HCT116 (cell line): ENCODE results near the gene RAB36. TPM values are rescaled to one million over a fixed set of nuclear protein-coding genes. Genes with fewer than 3 reads are reported as not detected.

ENCODE experiments used
- ATAC-seq: fragments of 200-7000 bp; cut with Tn5 transposase; 2 replicates; pipeline ENCODE4 v1.9.1; 2020; ENCODE audit warnings: mild to moderate bottlenecking, moderate library complexity
- BruUV-seq: library from RNA; stranded (reverse); fragments of 400-500 nt; replicated peaks from 2 replicates; lab custom pipeline; 2021; lab: Mats Ljungman, UMichigan
- CTCF ChIA-PET: fragments of 300-600 bp; sonication (Branson Sonifier 250); formaldehyde crosslinking; loops from one replicate; lab custom pipeline; 2021; ENCODE audit warnings: antibody characterized with exemption; lab: Charles Lee
- POLR2A ChIA-PET: fragments of 300-600, 350-600 bp; sonication (Branson Sonifier 250); formaldehyde crosslinking; loops from one replicate; lab custom pipeline; 2021; ENCODE audit warnings: antibody characterized with exemption; lab: Charles Lee
- RAD21 ChIA-PET, 2 experiments: fragments of 300-600 bp; sonication (Branson Sonifier 250); formaldehyde crosslinking; loops; one replicate each; lab custom pipeline; 2023; ENCODE audit warnings: low total read pairs in 2 of 2; ENCODE audit not compliant: uncharacterized antibody in 2 of 2, unreplicated experiment in 2 of 2, low non-redundant PET in 1 of 2; lab: Charles Lee
- DNase-seq: peaks from one replicate; pipeline ENCODE4 v3.0.0-alpha.2; 2010; ENCODE audit warnings: low read depth, low spot score
- H2AFZ ChIP-seq: fragments of 200-600 bp; shearing (Covaris generic), sonication (generic); 2 replicates; pipeline ENCODE4 v1.6.1; 2017; ENCODE audit warnings: low read depth, mixed run types, mixed read lengths, antibody characterized with exemption, low read length; ENCODE audit not compliant: poor library complexity, severe bottlenecking
- H3K27ac ChIP-seq: 2 replicates; pipeline ENCODE4 v1.5.1; 2012; ENCODE audit warnings: low read depth, low read length
- H3K27me3 ChIP-seq: fragments of 200-600 bp; sonication (generic); 2 replicates; pipeline ENCODE4 v1.6.1; 2016; ENCODE audit warnings: mixed run types, low read length, mixed read lengths; ENCODE audit not compliant: insufficient read depth
- H3K36me3 ChIP-seq, 2 experiments: fragments of 200-500 bp in 1 of 2; fragments of 200-600 bp in 1 of 2; sonication (Bioruptor generic) in 1 of 2; sonication (generic) in 1 of 2; 2 replicates each; pipeline versions ENCODE4 v1.5.1 to v1.6.1; 2014 to 2016; ENCODE audit warnings: low read length in 2 of 2, inconsistent platforms in 1 of 2, mixed read lengths in 1 of 2, mixed run types in 1 of 2; ENCODE audit not compliant: insufficient read depth in 2 of 2, control insufficient read depth in 1 of 2
- H3K4me1 ChIP-seq, 2 experiments: fragments of 200-600 bp in 1 of 2; sonication (generic) in 1 of 2; 2 replicates each; pipeline versions ENCODE4 v1.5.1 to v1.6.1; 2012 to 2017; ENCODE audit warnings: low read length in 2 of 2, inconsistent platforms in 1 of 2, mild to moderate bottlenecking in 1 of 2, mixed read lengths in 1 of 2, mixed run types in 1 of 2, moderate library complexity in 1 of 2; ENCODE audit not compliant: insufficient read depth in 2 of 2, control insufficient read depth in 1 of 2
- H3K4me2 ChIP-seq: fragments of 200-600 bp; sonication (generic); 2 replicates; pipeline ENCODE4 v1.6.1; 2017; ENCODE audit warnings: mixed run types, low read length, mixed read lengths
- H3K4me3 ChIP-seq, 2 experiments: fragments of 200-600 bp in 1 of 2; sonication (generic) in 1 of 2; replicated peaks in 1 of 2; 2 replicates each; pipeline ENCODE4 v1.5.1; 2011 to 2016; ENCODE audit warnings: low read length in 2 of 2, control low read depth in 1 of 2, low read depth in 1 of 2, mild to moderate bottlenecking in 1 of 2, mixed read lengths in 1 of 2, mixed run types in 1 of 2
- H3K79me2 ChIP-seq: fragments of 200-600 bp; sonication (generic); 2 replicates; pipeline ENCODE4 v1.6.1; 2017; ENCODE audit warnings: mild to moderate bottlenecking, mixed run types, low read length, moderate library complexity, mixed read lengths; ENCODE audit not compliant: insufficient read depth
- H3K9ac ChIP-seq: fragments of 200-600 bp; sonication (generic); 2 replicates; pipeline ENCODE4 v1.6.1; 2016; ENCODE audit warnings: low read length, mixed read lengths
- H3K9me2 ChIP-seq: fragments of 200-600 bp; sonication (generic), shearing (Covaris generic); 2 replicates; pipeline ENCODE4 v1.6.1; 2017; ENCODE audit warnings: mixed run types, mild to moderate bottlenecking, moderate library complexity; ENCODE audit not compliant: insufficient read depth
- H3K9me3 ChIP-seq, 2 experiments: fragments of 200-500 bp in 1 of 2; fragments of 200-600 bp in 1 of 2; sonication (Bioruptor generic) in 1 of 2; sonication (generic) in 1 of 2; 2 replicates each; pipeline ENCODE4 v1.6.1; 2014 to 2017; ENCODE audit warnings: low read length in 2 of 2, mixed read lengths in 2 of 2, inconsistent platforms in 1 of 2, low read depth in 1 of 2, mild to moderate bottlenecking in 1 of 2, mixed run types in 1 of 2, moderate library complexity in 1 of 2; ENCODE audit not compliant: control insufficient read depth in 1 of 2, insufficient read depth in 1 of 2
- H4K20me1 ChIP-seq: fragments of 200-600 bp; sonication (generic), shearing (Covaris generic); 2 replicates; pipeline ENCODE4 v1.6.1; 2017; ENCODE audit warnings: mixed run types, mild to moderate bottlenecking, moderate library complexity; ENCODE audit not compliant: insufficient read depth
- CBX3 ChIP-seq: IDR thresholded peaks from 2 replicates; pipeline ENCODE4 v1.6.1; 2012; ENCODE audit warnings: low read depth
- EGR1 ChIP-seq: IDR thresholded peaks from 2 replicates; pipeline ENCODE4 v1.6.1; 2012; ENCODE audit warnings: low read depth
- EZH2 ChIP-seq: fragments of 200-600 bp; sonication (generic); IDR thresholded peaks from 2 replicates; pipeline ENCODE4 v1.6.1; 2017; ENCODE audit warnings: antibody characterized with exemption, mixed run types
- EZH2phosphoT487 ChIP-seq: fragments of 200-600 bp; IDR thresholded peaks from 2 replicates; pipeline ENCODE4 v1.6.1; 2018; ENCODE audit warnings: antibody characterized with exemption, borderline replicate concordance
- JUND ChIP-seq: IDR thresholded peaks from 2 replicates; pipeline ENCODE4 v1.6.1; 2012
- POLR2A ChIP-seq: IDR thresholded peaks from 2 replicates; pipeline ENCODE4 v1.7.0; 2011; ENCODE audit warnings: borderline replicate concordance; ENCODE audit not compliant: insufficient read depth, insufficient read length; ENCODE audit errors: extremely low read depth
- POLR2AphosphoS5 ChIP-seq: IDR thresholded peaks from 2 replicates; pipeline ENCODE4 v1.6.1; 2011; ENCODE audit warnings: mild to moderate bottlenecking, low read depth, low read length, moderate library complexity
- RAD21 ChIP-seq: IDR thresholded peaks from 2 replicates; pipeline ENCODE4 v1.6.1; 2012; ENCODE audit warnings: low read depth, mild to moderate bottlenecking
- SIN3A ChIP-seq: IDR thresholded peaks from 2 replicates; pipeline ENCODE4 v1.6.1; 2012; ENCODE audit warnings: low read depth
- SP1 ChIP-seq: IDR thresholded peaks from 2 replicates; pipeline ENCODE4 v1.6.1; 2012; ENCODE audit warnings: low read depth
- TCF7L2 ChIP-seq: IDR thresholded peaks from 2 replicates; pipeline ENCODE4 v1.7.0; 2011; ENCODE audit warnings: borderline replicate concordance, inconsistent platforms; ENCODE audit not compliant: insufficient read depth, insufficient read length; ENCODE audit errors: extremely low read depth
- YY1 ChIP-seq: IDR thresholded peaks from 2 replicates; pipeline ENCODE4 v1.6.1; 2011; ENCODE audit warnings: low read length, low read depth, moderate library complexity, mild to moderate bottlenecking; ENCODE audit not compliant: insufficient replicate concordance; ENCODE audit errors: extremely low read depth
- ZFX ChIP-seq: fragments of 450-650 bp; IDR thresholded peaks from 2 replicates; pipeline ENCODE4 v1.6.1; 2017
- ZNF274 ChIP-seq: fragments of 200-500 bp; sonication (Bioruptor generic); IDR thresholded peaks from 2 replicates; pipeline ENCODE4 v1.6.1; 2014; ENCODE audit warnings: mild to moderate bottlenecking, low read depth, low read length, inconsistent platforms
- intact Hi-C: fragments of 100-400 bp; cut with micrococcal nuclease; formaldehyde crosslinking; loops from 2 replicates; pipeline ENCODE4 v1.10.0; 2022
- total RNA-seq: library from RNA; stranded (reverse); gene quantifications from one replicate; pipeline ENCODE4 v1.2.1, GENCODE V29; 2021; ENCODE audit not compliant: unreplicated experiment
- TF ChIP-seq, protein P1 (sequence below): IDR thresholded peaks from 2 replicates; pipeline ENCODE4 v1.6.1; 2012
- TF ChIP-seq, protein P2 (sequence below): IDR thresholded peaks from 2 replicates; pipeline ENCODE4 v1.6.1; 2012; ENCODE audit warnings: low read depth
- TF ChIP-seq, protein P3 (sequence below): IDR thresholded peaks from 2 replicates; pipeline ENCODE4 v1.6.1; 2012

Gene RAB36
- total RNA-seq, 1 experiment from 2014 or later, result 6.1 TPM

DNA sequence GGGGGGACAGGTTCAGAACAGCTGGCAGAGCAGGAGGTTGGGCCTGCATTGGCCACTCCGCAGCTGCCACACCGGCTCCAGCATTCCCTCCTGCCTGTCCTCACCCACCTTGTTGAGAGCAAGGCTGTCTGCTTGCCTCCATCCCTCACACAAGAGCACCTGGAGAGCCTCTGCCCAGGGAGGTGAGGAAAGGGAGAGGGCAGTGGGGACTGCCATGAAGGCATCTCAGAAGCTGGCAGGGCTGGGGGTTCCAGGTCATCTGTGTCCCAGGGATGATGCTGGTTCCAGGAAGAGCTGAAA is 30.6 kb upstream of the RAB36 start:
- no peak overlapping the region for H3K4me3 ChIP-seq
- no peaks in the 10 kb centered on the region for H3K9me3 ChIP-seq
- RAD21 ChIA-PET, result no interaction called here
- no peaks in the 10 kb centered on the region for H3K79me2 ChIP-seq
- no TSS peak for BruUV-seq
- H3K36me3 ChIP-seq, result no peaks in the 10 kb centered on the region
- no peaks in the 10 kb centered on the region for H3K27me3 ChIP-seq
- no peak for DNase-seq
- peaks cover 0 to 6% of the 10 kb centered on the region in 2 experiments; a peak in 1 of 4 replicates for H3K4me1 ChIP-seq
- no peak overlapping the region for H3K4me2 ChIP-seq
- CTCF ChIA-PET, result no interaction called here
- H2AFZ ChIP-seq, result no peak overlapping the region
- intact Hi-C loops, result no loop called here
- no peak for ATAC-seq
- no peaks in the 10 kb centered on the region for H4K20me1 ChIP-seq
- no peak overlapping the region for H3K27ac ChIP-seq
- POLR2A ChIA-PET, result no interaction called here
- no peak overlapping the region for H3K9ac ChIP-seq
- TF ChIP-seq ZNF274 (no peak), YY1 (no peak), ZFX (no peak), TCF7L2 (no peak), EZH2phosphoT487 (no peak), EGR1 (no peak), JUND (no peak), POLR2A (no peak), SP1 (no peak)
- no peaks in the 10 kb centered on the region for H3K9me2 ChIP-seq

DNA sequence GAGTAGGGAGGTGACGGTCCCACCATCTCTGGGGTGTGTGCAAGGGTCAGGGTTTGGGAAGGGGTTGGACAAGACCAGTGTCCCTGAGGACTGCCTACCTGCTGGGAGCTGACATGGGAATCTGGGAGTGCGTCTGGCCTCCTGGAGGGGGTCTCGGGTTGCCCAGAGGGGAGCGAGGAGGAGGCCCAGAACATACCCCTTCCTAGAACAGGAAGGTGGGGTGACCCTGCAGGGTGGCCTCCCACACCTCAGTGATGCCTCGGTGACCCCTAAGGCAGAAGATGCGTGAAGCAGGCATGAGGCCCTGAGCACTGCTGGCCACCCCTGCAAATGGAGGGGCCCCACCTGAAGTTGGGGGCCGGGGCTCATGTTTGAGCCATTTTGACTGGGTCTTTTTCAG is 29.9 kb upstream of the RAB36 start:
- RAD21 ChIA-PET, result no interaction called here
- Histone ChIP-seq H3K27ac (no peak overlapping the region), H3K4me2 (no peak overlapping the region), H3K79me2 (no peaks in the 10 kb centered on the region), H3K9me3 (no peaks in the 10 kb centered on the region), H4K20me1 (no peaks in the 10 kb centered on the region), H3K36me3 (no peaks in the 10 kb centered on the region), H3K27me3 (no peaks in the 10 kb centered on the region), H3K9me2 (no peaks in the 10 kb centered on the region), H3K4me3 (no peak overlapping the region), H3K9ac (no peak overlapping the region), H3K4me1 (peaks cover 0 to 6% of the 10 kb centered on the region in 2 experiments; a peak in 1 of 4 replicates), H2AFZ (no peak overlapping the region)
- DNase-seq (no peak), ATAC-seq (no peak)
- intact Hi-C loops, result no loop called here
- BruUV-seq, result no TSS peak
- CTCF ChIA-PET, result no interaction called here
- POLR2A ChIA-PET, result no interaction called here
- TF ChIP-seq, protein P1, sequence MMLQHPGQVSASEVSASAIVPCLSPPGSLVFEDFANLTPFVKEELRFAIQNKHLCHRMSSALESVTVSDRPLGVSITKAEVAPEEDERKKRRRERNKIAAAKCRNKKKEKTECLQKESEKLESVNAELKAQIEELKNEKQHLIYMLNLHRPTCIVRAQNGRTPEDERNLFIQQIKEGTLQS, result no peak
- TF ChIP-seq POLR2AphosphoS5 (no peak), YY1 (no peak), SIN3A (no peak), TCF7L2 (no peak), EZH2phosphoT487 (no peak), CBX3 (no peak), RAD21 (no peak), POLR2A (no peak), JUND (no peak), SP1 (no peak), EZH2 (no peak)
- TF ChIP-seq, protein P2, sequence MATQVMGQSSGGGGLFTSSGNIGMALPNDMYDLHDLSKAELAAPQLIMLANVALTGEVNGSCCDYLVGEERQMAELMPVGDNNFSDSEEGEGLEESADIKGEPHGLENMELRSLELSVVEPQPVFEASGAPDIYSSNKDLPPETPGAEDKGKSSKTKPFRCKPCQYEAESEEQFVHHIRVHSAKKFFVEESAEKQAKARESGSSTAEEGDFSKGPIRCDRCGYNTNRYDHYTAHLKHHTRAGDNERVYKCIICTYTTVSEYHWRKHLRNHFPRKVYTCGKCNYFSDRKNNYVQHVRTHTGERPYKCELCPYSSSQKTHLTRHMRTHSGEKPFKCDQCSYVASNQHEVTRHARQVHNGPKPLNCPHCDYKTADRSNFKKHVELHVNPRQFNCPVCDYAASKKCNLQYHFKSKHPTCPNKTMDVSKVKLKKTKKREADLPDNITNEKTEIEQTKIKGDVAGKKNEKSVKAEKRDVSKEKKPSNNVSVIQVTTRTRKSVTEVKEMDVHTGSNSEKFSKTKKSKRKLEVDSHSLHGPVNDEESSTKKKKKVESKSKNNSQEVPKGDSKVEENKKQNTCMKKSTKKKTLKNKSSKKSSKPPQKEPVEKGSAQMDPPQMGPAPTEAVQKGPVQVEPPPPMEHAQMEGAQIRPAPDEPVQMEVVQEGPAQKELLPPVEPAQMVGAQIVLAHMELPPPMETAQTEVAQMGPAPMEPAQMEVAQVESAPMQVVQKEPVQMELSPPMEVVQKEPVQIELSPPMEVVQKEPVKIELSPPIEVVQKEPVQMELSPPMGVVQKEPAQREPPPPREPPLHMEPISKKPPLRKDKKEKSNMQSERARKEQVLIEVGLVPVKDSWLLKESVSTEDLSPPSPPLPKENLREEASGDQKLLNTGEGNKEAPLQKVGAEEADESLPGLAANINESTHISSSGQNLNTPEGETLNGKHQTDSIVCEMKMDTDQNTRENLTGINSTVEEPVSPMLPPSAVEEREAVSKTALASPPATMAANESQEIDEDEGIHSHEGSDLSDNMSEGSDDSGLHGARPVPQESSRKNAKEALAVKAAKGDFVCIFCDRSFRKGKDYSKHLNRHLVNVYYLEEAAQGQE, result no peak
- TF ChIP-seq, protein P3, sequence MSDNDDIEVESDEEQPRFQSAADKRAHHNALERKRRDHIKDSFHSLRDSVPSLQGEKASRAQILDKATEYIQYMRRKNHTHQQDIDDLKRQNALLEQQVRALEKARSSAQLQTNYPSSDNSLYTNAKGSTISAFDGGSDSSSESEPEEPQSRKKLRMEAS, result no peak
